Omental fat pad (tissue), 4 donors: ENCODE results near the gene TMC8. TPM values are rescaled to one million over a fixed set of nuclear protein-coding genes. Genes with fewer than 3 reads are reported as not detected.
"Not testable (repeated sequence)": the region's sequence is repeated elsewhere in the genome, so short reads cannot be mapped to it uniquely, and the experiment has no call there.

ENCODE experiments used
- ATAC-seq: fragments of 150-250 bp; one replicate; pipeline ENCODE4 v1.9.1; 2016; ENCODE audit warnings: mild to moderate bottlenecking, moderate library complexity; ENCODE audit not compliant: low FRiP score
- DNase-seq: peaks from one replicate; pipeline ENCODE4 v3.0.0-alpha.2; 2019; ENCODE audit warnings: low spot score
- total RNA-seq, 4 donors: library from RNA; depleted of rRNA; stranded (reverse); fragments of >200 nt; gene quantifications; one replicate each; pipeline ENCODE4 v1.1.0, GENCODE V29; 2016
- TF ChIP-seq, protein P1 (sequence below), 3 donors: fragments of 450-650 bp; IDR thresholded peaks; one replicate each; pipeline ENCODE4 v1.5.1; 2016 to 2017; ENCODE audit warnings: antibody characterized with exemption in 3 of 3, mild to moderate bottlenecking in 3 of 3, moderate library complexity in 2 of 3

TMC8 gene
- total RNA-seq, 4 donors from 2014 or later, result 3.2 to 12.5 (median 6.5) TPM

DNA sequence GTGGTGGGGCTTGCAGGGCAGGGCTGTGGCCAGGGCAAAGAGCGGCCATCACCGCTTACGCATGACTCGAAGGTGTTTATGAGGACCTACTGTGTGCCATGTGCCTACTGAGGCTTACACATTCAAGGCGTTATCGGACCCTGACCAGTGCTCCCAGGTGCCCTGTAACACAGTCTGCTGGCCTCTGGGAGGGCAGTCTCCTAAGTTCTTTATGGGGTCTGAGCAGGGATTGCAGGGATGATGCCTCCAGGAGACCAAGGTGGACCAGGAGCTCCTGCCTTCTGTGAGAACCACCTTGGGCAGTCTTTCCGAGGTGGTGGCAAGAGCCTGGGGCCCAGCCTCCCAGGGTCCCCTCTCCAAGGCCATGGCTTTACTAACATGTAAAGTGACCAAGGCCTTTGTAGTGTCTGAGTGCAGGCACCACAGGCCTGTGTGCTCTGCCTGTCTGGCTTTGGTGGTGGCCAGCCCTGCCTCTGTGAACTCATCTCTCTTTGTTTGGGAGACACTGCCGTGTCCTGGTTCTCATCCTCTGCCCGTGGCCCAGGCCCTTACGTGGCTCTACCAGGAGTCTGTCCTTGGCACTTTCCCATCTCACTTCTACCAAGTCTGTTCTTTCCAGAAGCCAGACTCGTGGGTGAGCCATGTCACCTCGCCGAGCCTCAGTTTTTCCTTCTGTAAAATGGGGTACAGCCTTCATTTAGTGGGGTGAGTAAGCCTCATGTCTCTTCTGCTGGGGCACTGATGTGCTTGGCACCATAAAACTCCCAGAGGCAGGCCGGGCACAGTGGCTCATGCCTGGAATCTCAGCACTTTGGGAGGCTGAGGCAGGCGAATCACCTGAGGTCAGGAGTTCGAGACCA is 34.4 kb downstream of the TMC8 start:
- no peak for ATAC-seq
- TF ChIP-seq, protein P1, sequence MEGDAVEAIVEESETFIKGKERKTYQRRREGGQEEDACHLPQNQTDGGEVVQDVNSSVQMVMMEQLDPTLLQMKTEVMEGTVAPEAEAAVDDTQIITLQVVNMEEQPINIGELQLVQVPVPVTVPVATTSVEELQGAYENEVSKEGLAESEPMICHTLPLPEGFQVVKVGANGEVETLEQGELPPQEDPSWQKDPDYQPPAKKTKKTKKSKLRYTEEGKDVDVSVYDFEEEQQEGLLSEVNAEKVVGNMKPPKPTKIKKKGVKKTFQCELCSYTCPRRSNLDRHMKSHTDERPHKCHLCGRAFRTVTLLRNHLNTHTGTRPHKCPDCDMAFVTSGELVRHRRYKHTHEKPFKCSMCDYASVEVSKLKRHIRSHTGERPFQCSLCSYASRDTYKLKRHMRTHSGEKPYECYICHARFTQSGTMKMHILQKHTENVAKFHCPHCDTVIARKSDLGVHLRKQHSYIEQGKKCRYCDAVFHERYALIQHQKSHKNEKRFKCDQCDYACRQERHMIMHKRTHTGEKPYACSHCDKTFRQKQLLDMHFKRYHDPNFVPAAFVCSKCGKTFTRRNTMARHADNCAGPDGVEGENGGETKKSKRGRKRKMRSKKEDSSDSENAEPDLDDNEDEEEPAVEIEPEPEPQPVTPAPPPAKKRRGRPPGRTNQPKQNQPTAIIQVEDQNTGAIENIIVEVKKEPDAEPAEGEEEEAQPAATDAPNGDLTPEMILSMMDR (IDR thresholded peaks at IDR 0.05), result no peak
- no peak for DNase-seq

DNA sequence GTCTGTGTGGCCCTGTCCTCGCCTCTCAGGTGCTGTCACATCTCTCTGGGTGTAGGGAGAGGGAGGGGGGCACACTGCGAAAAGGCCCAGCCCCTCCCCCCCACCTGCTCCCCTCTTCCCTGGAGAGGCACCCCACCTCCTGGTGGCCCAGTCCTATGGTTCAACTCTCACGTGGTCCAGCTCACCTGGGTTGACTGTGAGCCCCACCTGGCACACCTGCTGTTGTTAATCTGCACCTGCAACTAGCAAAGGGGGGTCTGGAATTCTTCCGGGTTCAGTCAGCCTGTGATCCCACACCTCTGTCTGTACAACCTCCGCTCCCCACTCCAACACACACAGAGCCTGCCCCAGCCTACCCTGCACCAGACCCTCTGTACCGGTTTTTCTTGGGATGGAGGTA is 35.8 kb downstream of the TMC8 start:
- DNase-seq (no peak), ATAC-seq (no peak)
- TF ChIP-seq, protein P1 (IDR thresholded peaks at IDR 0.05), result no peak

DNA sequence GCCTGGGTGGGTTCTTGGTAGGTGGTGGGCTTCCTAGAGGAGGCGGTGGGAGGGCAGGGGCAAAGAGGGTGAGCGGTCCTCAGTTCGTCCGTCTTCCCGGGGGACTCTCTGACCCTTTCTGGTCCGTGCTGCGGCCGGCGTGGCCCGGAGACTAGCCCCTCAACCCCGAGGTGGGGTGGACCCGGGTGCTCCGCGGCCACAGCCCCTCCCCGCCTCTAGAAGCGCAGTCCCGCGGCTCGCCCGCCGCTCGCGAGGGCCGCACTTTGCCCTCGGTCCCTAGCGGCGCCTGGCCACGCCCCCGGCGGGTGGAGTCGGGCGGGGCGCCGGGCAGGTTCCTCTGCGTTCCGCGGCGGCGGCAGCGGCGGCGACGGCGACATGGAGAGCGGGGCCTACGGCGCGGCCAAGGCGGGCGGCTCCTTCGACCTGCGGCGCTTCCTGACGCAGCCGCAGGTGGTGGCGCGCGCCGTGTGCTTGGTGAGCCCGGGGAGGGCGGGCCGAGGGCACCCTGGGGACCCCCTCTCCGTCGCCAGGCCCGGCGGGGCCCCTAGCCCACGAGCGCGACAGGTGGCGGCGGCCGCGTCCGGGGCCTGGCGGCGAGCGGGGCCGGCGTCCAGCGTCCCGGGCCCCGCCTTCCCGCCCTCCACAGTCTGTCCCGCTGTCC is 37.8 kb downstream of the TMC8 start, which contains the start of gene SYNGR2:
SYNGR2 (plus strand) TSS at position 340 of the 661 bp plus-strand sequence; CDS start at position 376, 36 bp downstream.
- DNase-seq (peak; percentile 50), ATAC-seq (peak; percentile 56)

DNA sequence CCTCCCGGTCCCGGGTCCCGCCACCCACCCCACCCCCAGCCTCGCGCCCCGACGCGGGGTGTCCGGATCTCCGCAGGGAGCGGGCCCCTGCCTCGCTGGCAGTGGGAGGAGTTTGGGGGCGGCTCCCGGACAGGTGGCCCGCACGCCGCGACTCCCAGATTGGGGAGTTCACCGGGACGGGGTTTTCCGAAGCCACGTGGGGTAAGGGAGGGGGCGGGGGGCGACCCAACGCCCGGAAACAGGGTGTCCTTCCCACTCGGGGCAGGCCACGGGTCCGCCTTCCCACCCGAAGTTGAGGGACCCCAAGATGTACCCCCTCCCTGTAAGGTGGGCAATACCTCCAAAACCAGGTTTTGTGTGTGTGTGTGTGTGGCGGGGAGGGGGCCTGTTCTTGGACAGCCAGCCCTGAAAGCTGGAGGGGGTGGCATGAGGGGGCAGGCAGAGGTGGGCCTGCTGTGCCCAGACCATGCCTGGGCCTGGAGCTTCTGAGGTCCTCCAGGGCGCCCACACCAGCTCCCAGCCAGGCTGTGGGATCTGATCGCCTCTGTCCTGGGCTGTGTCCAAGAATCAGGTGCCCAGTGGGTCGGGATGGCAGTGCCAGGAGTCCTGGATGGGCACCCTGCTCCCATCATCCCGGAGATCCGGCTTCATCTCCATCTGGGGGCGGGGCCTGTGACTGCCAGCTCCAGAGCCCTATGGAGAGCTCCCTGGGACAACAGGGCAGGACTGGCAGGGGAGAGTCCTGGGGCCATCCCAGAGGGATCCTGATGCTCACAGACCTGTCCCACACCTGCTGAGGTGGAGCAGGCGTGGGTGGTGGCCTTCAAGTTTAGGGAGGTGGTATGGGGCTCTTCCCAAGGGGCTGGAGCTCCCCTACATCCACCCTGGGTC is 38.6 kb downstream of the TMC8 start:
- TF ChIP-seq, protein P1 (IDR thresholded peaks at IDR 0.05), result no peak
- DNase-seq, result no peak
- peak; percentile 37 for ATAC-seq

More for the DNA sequence above, 37.8 kb downstream of the TMC8 start, which contains the start of gene SYNGR2:
- TF ChIP-seq, protein P1 (IDR thresholded peaks at IDR 0.05), result no peak

DNA sequence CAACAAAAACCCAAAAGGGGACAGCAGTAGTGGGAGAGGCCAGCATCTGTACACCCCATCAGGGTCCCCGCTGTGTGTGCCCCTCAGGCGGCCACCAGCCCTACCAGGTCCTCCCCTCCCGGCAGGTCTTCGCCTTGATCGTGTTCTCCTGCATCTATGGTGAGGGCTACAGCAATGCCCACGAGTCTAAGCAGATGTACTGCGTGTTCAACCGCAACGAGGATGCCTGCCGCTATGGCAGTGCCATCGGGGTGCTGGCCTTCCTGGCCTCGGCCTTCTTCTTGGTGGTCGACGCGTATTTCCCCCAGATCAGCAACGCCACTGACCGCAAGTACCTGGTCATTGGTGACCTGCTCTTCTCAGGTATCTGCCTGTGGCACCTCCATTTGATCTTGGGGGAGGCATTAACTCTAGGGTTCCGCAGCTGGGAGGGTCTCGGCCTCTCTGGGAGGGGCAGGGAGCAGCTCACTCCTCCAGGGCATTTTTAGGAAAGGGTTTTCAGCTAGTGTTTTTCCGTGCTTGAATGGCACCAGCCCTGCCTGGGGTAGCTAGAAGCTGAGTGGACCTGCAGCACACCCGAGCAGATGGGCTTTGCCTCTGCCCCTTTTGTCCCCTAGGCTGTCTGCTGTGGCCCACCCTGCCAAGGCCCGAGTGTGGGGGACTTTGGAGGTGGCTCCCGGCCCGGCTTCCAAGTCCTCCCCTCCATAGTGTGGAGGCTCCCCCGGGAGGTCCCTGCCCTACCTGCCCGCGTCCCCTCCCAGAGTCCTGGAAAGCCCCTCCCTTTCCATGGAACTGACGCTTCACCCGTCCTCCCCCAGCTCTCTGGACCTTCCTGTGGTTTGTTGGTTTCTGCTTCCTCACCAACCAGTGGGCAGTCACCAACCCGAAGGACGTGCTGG is 40.4 kb downstream of the TMC8 start:
- TF ChIP-seq, protein P1 (IDR thresholded peaks at IDR 0.05), result no peak
- no peak for ATAC-seq

DNA sequence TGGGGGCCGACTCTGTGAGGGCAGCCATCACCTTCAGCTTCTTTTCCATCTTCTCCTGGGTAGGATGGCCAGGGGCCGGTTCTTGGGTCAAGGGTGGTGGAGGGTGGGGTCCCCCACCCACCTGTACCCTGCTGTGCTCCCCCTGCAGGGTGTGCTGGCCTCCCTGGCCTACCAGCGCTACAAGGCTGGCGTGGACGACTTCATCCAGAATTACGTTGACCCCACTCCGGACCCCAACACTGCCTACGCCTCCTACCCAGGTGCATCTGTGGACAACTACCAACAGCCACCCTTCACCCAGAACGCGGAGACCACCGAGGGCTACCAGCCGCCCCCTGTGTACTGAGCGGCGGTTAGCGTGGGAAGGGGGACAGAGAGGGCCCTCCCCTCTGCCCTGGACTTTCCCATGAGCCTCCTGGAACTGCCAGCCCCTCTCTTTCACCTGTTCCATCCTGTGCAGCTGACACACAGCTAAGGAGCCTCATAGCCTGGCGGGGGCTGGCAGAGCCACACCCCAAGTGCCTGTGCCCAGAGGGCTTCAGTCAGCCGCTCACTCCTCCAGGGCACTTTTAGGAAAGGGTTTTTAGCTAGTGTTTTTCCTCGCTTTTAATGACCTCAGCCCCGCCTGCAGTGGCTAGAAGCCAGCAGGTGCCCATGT is 41.1 kb downstream of the TMC8 start:
- not testable (repeated sequence) for ATAC-seq, DNase-seq

More for the DNA sequence above, 40.4 kb downstream of the TMC8 start:
- no peak for DNase-seq
